Esophagus (tissue), 2 donors: Measurements from ENCODE around the gene MOB4. TPM values are rescaled to one million over a fixed set of nuclear protein-coding genes. Genes with fewer than 3 reads are reported as not detected.
"Not testable (repeated sequence)": the region's sequence is repeated elsewhere in the genome, so short reads cannot be mapped to it uniquely, and the experiment has no call there.

Source experiments
- H3K27ac ChIP-seq, 2 donors: one replicate each; pipeline ENCODE4 v1.5.1; 2013; ENCODE audit warnings: low read depth in 2 of 2, mild to moderate bottlenecking in 2 of 2, inconsistent platforms in 1 of 2, low read length in 1 of 2, moderate library complexity in 1 of 2
- H3K27me3 ChIP-seq, 2 donors: one replicate each; pipeline ENCODE4 v1.6.1; 2013; ENCODE audit warnings: low read length in 2 of 2, control low read depth in 1 of 2, mild to moderate bottlenecking in 1 of 2; ENCODE audit not compliant: insufficient read depth in 2 of 2, control insufficient read depth in 1 of 2
- H3K36me3 ChIP-seq, 2 donors: one replicate each; pipeline ENCODE4 v1.6.1; 2013; ENCODE audit warnings: low read length in 1 of 2; ENCODE audit not compliant: control insufficient read depth in 2 of 2, insufficient read depth in 2 of 2
- H3K4me1 ChIP-seq, 2 donors: one replicate each; pipeline ENCODE4 v1.6.1; 2013; ENCODE audit warnings: low read length in 1 of 2; ENCODE audit not compliant: control insufficient read depth in 2 of 2, insufficient read depth in 2 of 2
- H3K4me3 ChIP-seq, 2 donors: one replicate each; pipeline ENCODE4 v1.5.1; 2013; ENCODE audit warnings: low read length in 2 of 2, mild to moderate bottlenecking in 2 of 2, low read depth in 1 of 2, moderate library complexity in 1 of 2
- H3K9me3 ChIP-seq, 2 donors: one replicate each; pipeline ENCODE4 v1.6.1; 2013; ENCODE audit warnings: mild to moderate bottlenecking in 2 of 2, low read depth in 1 of 2, low read length in 1 of 2, moderate library complexity in 1 of 2; ENCODE audit not compliant: control insufficient read depth in 2 of 2, insufficient read depth in 1 of 2
- WGBS, 2 donors: extraction: QIAGEN DNeasy Blood & Tissue Kit; methylation state at CpG; one replicate each; pipeline ENCODE4 v1.1.7; 2013; 5-methylcytosine and 5-hydroxymethylcytosine counted together
- polyA plus RNA-seq, 2 donors: library from polyadenylated mRNA; stranded (reverse); fragments of 200-250 nt; gene quantifications; one replicate each; pipeline ENCODE4 v1.2.3, GENCODE V29; 2013
- donor health status: healthy with polysubstance abuse.
- donor health status: Bipolar disorder and iron deficiency.

MOB4 gene
- polyA plus RNA-seq, 2 donors, result 26.4 to 33.2 TPM

DNA sequence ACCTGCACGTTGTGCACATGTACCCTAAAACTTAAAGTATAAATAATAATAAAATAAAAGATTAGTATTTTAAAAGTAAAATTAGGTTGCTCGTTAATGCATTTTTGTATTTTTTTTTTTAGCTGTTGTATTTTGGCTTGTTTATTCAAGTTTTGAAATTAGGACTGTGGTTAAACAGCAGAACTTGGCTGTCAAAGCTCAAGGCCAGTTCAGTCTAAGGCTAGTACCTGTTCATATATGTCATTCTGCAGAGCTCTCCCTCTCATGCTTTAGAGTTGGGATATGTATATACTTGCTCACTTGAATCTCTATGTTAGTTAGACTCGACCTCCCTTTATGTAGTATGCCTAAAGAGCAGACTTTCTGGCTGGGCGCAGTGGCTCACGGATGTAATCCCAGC is 32.7 kb downstream of the MOB4 start:
- 92% methylated on average over 5 of the region's 5 CpGs for WGBS, 2 donors
- Histone ChIP-seq H3K4me1 (no peaks in the 10 kb centered on the region), H3K36me3 (peaks cover 0 to 6% of the 10 kb centered on the region in 2 donors), H3K27ac (no peak overlapping the region), H3K9me3 (no peaks in the 10 kb centered on the region), H3K27me3 (no peaks in the 10 kb centered on the region), H3K4me3 (no peak overlapping the region)

DNA sequence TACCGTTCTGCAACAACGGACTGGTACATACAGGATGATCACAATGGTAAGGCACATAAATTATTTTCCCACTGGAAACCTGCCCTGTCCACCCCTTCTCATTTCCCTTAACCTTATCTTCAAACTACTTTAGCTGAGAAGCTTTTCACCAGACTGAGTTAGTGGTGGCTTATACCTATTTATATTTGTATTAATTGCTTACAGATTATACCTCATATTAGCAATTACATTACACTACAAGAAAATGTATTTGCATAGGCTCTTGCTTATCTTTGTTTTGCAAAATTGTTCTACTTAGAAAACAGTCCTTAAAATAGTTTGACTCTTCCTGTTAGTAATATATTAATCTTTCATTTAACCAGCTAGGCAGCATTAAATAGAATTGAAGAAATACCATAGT is 35.4 kb downstream of the MOB4 start:
- H3K36me3 ChIP-seq, H3K4me1 ChIP-seq, H3K9me3 ChIP-seq, H3K4me3 ChIP-seq, H3K27ac ChIP-seq, H3K27me3 ChIP-seq: not testable (repeated sequence)
- 79 to 90% methylated on average over 2 of the region's 2 CpGs for WGBS, 2 donors

DNA sequence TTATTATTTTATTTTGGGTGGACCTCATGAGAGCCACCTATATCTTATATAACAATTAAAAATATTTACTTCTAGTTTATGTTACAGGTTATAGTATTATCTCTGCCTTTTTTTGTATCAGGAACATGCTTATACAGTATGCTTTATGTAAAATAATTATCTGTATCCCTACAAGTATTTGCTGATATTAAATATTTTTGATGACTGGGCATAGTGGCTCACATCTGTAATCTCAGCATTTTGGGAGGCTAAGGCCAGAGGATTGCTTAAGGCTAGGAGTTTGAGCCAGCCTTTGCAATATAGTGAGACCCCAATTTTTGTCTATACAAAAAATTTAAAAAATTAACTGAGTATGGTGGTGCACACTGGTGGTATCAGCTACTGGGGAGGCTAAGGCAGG is 39.6 kb downstream of the MOB4 start:
- no peak overlapping the region for H3K27ac ChIP-seq
- H3K4me1 ChIP-seq, result no peaks in the 10 kb centered on the region
- peaks cover 0 to 2% of the 10 kb centered on the region in 2 donors for H3K36me3 ChIP-seq
- no peaks in the 10 kb centered on the region for H3K27me3 ChIP-seq
- H3K9me3 ChIP-seq, result no peaks in the 10 kb centered on the region
- H3K4me3 ChIP-seq, result no peak overlapping the region

- Histone ChIP-seq H3K36me3 (peaks cover 0 to 2% of the 10 kb centered on the region in 2 donors), H3K27ac (no peak overlapping the region), H3K4me3 (no peak overlapping the region), H3K9me3 (no peaks in the 10 kb centered on the region), H3K27me3 (no peaks in the 10 kb centered on the region), H3K4me1 (no peaks in the 10 kb centered on the region)
- WGBS, 2 donors, result 44 to 46% methylated on average over 1 of the region's 1 CpG
Observed at GRCh38 chr2:197556456-197556855, 40.6 kb downstream of the MOB4 start.

GRCh38 chr2:197558393-197558792 is 42.5 kb downstream of the MOB4 start:
- H3K27ac ChIP-seq, result no peak overlapping the region
- H3K4me1 ChIP-seq, result no peaks in the 10 kb centered on the region
- WGBS, 2 donors, result 95 to 97% methylated on average over 3 of the region's 3 CpGs
- H3K27me3 ChIP-seq, result no peaks in the 10 kb centered on the region
- H3K9me3 ChIP-seq, result no peaks in the 10 kb centered on the region
- H3K4me3 ChIP-seq, result no peak overlapping the region
- peaks cover 0 to 2% of the 10 kb centered on the region in 2 donors for H3K36me3 ChIP-seq

- H3K4me1 ChIP-seq, result no peaks in the 10 kb centered on the region
- WGBS, 2 donors, result 90 to 91% methylated on average over 5 of the region's 5 CpGs
Observed at GRCh38 chr2:197559681-197560080, 43.8 kb downstream of the MOB4 start.

DNA sequence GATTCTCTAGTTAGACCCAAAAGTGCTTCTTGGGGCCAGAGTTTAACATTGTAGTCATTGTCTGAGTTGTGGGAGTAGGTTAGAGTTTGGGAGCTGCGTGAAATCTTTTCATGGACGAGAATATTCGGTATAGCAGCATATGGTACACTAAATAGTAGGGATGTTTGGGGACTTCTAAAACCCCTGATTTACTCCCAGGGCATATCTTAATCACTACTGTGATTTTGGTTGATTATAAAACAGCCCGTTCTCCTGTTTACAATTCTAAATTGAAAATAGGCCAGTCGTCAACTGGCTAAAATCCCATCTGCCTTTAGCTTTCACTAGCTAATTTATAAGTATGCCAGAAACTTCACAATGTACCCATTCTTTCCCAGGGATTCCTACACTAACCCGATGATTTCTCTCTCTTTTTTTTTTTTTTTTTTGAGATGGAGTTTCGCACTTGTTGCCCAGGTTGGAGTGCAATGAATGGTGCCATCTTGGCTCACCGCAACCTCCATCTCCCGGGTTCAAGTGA is 44.3 kb downstream of the MOB4 start:
- 90 to 94% methylated on average over 9 of the region's 9 CpGs for WGBS, 2 donors
- H3K4me1 ChIP-seq, result no peaks in the 10 kb centered on the region
- H3K9me3 ChIP-seq, result no peaks in the 10 kb centered on the region
- no peaks in the 10 kb centered on the region for H3K36me3 ChIP-seq
- no peak overlapping the region for H3K4me3 ChIP-seq
- no peaks in the 10 kb centered on the region for H3K27me3 ChIP-seq
- H3K27ac ChIP-seq, result no peak overlapping the region

More at GRCh38 chr2:197559681-197560080, 43.8 kb downstream of the MOB4 start:
- H3K4me3 ChIP-seq, result no peak overlapping the region
- no peaks in the 10 kb centered on the region for H3K36me3 ChIP-seq
- no peaks in the 10 kb centered on the region for H3K27me3 ChIP-seq
- no peak overlapping the region for H3K27ac ChIP-seq
- no peaks in the 10 kb centered on the region for H3K9me3 ChIP-seq

- H3K9me3 ChIP-seq, result no peaks in the 10 kb centered on the region
- no peaks in the 10 kb centered on the region for H3K36me3 ChIP-seq
- peaks cover 0 to 2% of the 10 kb centered on the region in 2 donors for H3K4me1 ChIP-seq
- no peak overlapping the region for H3K4me3 ChIP-seq
- no peaks in the 10 kb centered on the region for H3K27me3 ChIP-seq
- WGBS, 2 donors, result 54 to 57% methylated on average over 10 of the region's 10 CpGs
- H3K27ac ChIP-seq, result no peak overlapping the region
Observed at GRCh38 chr2:197571627-197572271, 55.9 kb downstream of the MOB4 start.

- H3K4me3 ChIP-seq, result no peak overlapping the region
- no peaks in the 10 kb centered on the region for H3K36me3 ChIP-seq
- 96 to 98% methylated on average over 2 of the region's 2 CpGs for WGBS, 2 donors
- peaks cover 0 to 2% of the 10 kb centered on the region in 2 donors for H3K4me1 ChIP-seq
- no peaks in the 10 kb centered on the region for H3K27me3 ChIP-seq
- no peaks in the 10 kb centered on the region for H3K9me3 ChIP-seq
- no peak overlapping the region for H3K27ac ChIP-seq
Observed at GRCh38 chr2:197573608-197574007, 57.7 kb downstream of the MOB4 start.

DNA sequence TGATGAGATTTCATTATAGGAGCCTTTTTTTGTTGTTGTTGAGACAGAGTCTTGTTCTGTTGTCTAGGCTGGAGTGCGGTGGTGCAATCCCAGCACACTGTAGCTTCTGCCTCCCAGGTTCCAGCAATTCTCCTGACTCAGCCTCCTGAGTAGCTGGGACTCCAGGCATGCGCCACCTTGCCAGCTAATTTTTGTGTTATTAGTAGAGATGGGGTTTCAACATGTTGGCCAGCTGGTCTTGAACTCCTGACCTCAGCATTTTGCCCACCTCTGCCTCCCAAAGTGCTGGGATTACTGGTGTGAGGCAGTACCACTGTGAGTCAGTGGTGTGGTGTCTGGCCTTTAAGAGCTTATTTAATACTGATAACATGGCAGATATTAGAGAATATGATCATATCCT is 60.1 kb downstream of the MOB4 start:
- Histone ChIP-seq H3K4me1 (peaks cover 0 to 2% of the 10 kb centered on the region in 2 donors), H3K9me3 (no peaks in the 10 kb centered on the region), H3K27me3 (no peaks in the 10 kb centered on the region), H3K27ac (no peak overlapping the region), H3K4me3 (no peak overlapping the region), H3K36me3 (no peaks in the 10 kb centered on the region)
- 77 to 86% methylated on average over 2 of the region's 2 CpGs for WGBS, 2 donors
